Fibroblast of skin of right biceps (primary cell): ENCODE measurements around the gene ERCC3.
A peak's percentile ranks its signal among the peaks of the same experiment; 100 is the strongest.

Experiments
- DNase-seq: peaks from one replicate; pipeline ENCODE4 v3.0.0-alpha.2; 2013

The ERCC3 gene

DNA sequence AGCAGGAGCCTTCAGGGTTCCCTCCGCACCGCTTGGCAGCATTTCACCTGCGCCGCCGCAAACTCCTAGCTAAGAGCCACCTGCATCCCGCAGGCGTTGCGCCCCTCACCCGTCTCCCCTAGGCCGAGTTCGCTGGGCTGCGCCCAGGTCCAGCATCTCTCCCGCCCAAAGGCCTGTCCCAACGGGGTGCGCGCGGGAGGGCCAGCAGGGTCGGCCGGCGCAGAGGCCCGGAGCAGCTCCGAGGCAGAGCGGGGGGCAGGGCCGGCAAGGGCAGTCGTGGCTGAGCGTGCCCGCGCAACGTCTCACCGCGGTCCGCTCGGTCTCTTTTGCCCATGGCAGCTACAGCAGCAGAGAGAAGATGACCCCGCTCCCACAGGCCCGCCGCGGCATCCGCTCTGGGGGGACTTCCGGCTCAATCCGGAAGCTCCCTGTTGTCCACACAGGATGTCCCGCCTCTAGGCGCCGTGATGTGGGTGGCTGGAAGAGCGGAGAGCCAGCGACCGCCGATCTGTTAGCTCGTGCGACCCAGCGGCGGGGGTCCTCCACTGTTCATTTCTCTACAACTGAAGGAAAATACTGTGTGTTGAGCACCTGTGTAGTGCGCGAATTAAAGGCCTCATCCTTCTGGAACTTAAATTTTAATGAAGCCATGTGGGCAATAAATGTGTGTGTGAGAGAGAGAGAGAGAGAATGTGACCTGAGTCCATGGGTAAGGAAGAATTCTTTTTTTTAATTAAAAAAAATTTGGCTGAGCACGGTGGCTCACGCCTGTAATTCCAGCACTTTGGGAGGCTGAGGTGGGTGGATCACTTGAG lies at the start of gene ERCC3:
Gene ERCC3, minus strand, starts transcription at position 397 of the 815 bp plus-strand sequence. Its CDS starts 63 bp downstream, at position 334.
- DNase-seq, result peak; percentile 86

DNA sequence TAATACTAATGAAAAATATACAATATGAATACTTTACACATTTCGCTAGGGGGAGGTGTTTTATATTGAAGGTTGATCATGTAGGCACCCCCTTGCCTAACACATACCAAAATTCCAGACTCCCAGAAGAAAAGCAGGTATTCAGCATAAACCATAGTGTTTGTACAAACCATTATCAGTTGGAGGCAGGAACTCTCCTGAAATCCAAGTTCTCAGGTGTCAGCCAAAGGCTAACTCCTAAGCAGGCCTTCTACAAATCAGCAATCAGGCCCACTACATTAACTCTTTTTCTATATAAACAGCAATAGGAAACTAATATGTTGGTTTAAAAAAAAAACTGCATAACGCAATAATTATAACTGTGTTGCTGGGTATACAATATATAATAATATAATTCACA lies 49.3 kb upstream of the ERCC3 start:
- no peak for DNase-seq

DNA sequence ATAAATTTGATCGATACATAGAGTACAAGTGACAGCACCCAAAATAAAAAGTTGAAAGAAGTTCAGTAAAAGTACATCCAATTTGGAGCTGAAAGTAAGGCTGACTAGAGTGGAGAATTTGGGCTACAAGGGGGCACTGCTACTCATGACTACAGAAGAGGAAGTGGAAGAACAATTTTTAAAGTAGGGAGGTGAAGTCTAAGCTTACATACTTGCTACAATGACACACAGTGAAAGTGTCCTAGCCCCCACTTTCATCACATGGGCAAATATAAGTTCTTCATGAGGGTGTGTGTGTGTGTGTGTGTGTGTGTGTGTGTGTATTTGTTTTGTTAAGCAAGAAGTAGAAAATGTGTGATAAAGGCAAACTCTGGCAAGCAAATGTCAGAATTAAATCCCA lies 48.2 kb upstream of the ERCC3 start:
- DNase-seq, result peak; percentile 7

- no peak for DNase-seq
Measured at GRCh38 chr2:127332335-127332734, 38.4 kb upstream of the ERCC3 start.

GRCh38 chr2:127330753-127331152 lies 36.8 kb upstream of the ERCC3 start:
- DNase-seq, result no peak

GRCh38 chr2:127326289-127326945 lies 32.5 kb upstream of the ERCC3 start:
- DNase-seq, result peak; percentile 5

DNA sequence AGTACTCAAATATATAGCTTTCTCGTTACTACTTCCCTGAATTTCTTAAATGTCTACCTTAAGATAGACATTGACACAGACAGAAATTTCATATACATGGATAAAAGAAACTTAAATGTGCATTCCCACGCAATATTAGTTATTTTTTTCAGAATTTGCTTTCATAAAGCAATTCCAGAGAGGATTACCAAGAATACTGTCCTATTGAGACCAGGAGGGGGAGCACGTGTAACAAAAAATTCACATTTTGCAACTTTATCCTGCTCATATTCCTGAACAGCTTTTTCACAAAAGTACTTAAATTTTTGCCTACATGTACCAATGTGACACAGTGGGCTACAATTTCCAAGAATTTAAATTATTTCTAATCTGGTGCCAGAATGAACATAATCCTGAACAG lies 30.7 kb upstream of the ERCC3 start:
- peak; percentile 57 for DNase-seq

DNA sequence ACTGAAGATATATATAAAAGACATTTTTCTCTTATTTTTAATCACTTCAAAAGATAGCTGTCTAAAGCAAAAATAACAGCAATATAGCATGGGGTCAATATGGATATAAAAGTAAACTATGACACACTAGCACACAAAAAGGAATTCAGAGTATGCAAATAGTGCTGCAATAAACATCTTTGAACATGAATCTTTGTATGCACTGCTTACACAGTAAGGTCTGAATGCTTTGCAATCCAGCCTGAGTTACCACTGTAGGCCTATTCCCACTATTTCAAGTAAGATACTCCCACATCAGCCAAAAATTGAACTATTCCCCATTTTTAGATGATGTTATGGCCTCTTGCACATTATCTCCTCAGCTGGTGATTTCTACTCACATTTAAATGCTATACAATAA lies 27.4 kb upstream of the ERCC3 start:
- peak; percentile 6 for DNase-seq

- no peak for DNase-seq
Measured at GRCh38 chr2:127320586-127321275, 26.8 kb upstream of the ERCC3 start.

DNA sequence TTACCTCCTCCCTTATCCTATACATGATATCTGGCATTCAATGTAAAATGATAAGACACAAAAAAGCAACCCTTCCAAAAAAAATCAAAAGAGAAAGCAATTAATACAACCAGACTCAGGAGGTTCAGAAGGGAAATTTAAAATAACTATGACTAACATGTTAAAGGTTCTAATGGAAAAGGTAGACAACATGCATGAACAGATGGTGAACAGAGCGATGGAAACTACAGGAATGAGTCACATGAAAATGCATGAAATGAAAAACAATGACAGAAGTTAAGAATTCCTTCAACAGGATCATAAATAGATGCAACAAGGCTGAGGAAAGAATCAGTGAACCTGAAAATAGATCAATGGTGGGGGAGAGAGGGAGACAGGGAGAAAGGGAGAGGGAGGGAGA lies 26.1 kb upstream of the ERCC3 start:
- DNase-seq, result peak; percentile 1

GRCh38 chr2:127314193-127314988 lies 20.4 kb upstream of the ERCC3 start:
- no peak for DNase-seq

DNA sequence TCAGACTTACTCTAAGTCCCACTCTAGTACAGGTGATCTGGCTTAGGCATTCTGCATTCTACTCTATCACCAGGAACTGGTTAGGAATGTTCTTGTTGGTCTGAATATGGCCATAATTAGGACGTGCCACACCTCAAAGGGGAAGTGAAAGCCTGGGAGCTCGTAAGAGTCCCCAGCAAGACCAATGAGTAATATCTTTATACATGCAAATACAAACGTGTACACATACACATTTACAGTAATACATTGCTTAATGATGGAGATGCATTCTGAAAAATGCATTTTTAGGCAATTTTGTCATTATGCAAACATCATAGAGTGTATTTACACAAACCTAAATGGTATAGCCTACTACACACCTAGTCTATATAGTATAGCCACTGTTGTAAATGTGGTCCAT lies 19.5 kb upstream of the ERCC3 start:
- no peak for DNase-seq

DNA sequence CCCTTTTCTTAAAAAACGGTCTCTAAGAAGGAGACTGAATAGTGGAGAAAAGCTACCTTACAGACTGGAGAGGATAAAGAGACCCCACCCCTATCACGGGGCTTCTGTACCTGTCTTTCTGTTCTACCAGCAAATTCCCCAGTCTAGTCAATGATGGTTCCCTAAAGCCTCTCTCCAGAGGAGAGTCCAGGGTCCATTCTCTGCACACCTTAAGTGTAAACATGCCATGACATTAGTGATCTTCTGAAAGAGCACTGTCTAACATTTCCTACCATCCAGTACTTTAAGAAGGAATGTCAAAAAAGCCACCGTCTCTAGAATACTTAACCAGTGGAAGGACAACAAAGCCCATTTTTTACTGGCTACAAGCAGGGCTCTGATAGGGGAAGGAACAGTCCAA lies 17.0 kb upstream of the ERCC3 start:
- no peak for DNase-seq

GRCh38 chr2:127309468-127309867 lies 15.5 kb upstream of the ERCC3 start:
- no peak for DNase-seq

DNA sequence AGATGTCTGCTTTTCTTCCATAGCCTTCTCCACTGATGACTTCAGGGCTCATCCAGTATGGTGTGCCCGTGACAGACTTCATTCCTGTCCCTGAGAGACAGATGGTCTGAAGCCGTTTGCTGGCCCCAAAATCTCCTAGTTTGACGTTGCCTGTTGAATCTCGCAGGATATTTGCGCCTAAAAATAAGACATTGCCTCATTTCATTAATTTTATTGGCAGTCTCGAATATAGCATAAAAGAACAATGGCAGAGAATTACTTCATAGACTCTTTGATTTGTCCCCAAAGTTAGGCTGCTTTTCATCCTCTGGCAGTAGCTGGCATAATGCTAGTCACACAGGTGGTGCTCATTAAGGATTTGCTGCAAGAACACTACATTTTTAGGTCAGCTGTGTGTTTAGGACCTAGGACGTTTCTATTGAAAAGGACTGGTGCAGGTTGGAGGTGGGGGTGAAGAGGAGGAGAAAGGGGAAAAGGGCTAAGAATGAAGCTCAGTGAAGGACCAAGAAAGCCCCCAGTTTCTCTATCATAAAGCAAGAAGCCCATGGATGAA lies 14.7 kb upstream of the ERCC3 start:
- DNase-seq, result no peak

- DNase-seq, result no peak
Measured at GRCh38 chr2:127305990-127306585, 12.1 kb upstream of the ERCC3 start.

GRCh38 chr2:127302168-127302567 lies 8.2 kb upstream of the ERCC3 start:
- no peak for DNase-seq

GRCh38 chr2:127293386-127293747 lies 577 bp downstream of the ERCC3 start:
- DNase-seq, result peak; percentile 7

GRCh38 chr2:127288274-127288673 lies 5.7 kb downstream of the ERCC3 start:
- no peak for DNase-seq

DNA sequence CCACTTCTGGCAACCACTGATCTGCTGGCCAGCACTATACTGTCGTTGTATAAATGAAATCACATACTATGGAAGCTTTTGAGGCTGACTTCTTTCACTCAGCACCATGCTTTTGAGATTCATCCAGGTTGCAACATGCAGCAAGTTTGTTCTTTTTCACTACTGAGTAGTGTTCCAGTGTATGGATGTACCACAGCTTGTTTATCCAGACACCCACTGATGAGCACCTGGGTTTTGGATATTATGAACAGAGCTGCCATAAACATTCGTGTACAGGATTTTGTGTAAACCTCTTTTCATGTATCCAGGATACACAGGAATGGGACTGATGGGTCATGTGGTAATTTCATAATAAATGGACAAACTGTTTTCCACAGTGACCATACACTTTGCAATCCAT lies 10.7 kb downstream of the ERCC3 start:
- DNase-seq, result no peak

DNA sequence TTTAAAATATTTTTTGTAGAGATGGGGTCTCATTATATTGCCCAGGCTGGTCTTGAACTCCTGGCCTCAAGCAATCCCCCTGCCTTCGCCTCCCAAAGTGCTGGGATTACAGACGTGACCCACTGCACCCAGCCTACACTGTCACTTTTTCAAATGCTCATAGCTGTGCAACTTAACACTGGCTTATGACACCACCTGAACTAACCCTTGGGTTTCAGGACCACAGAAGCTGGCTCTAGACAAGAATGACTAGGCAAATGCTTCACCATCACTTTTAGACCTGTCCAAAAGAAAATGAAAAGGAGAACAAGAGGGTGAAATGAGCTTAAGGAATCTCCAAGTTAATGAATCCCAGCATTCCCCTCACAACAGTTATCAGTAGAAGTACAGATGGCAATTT lies 13.3 kb downstream of the ERCC3 start:
- no peak for DNase-seq

DNA sequence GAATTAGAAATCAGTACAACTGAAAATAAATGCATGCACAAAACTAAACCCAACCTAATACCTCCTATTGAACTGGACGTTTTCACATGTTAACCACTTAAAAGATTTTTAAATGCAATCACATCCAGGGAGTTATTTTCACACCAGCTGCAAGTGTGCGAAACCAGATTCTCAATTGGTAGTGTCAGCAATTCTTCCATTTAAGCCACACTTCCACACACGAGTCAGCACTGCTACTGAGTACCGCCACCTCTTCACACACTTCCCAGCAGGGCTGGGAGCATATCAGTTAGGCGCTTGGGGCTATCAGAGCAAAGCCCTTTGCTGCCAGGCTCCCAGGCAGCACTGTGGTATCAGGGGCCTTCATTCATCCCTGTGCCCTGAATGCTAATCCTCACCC lies 14.2 kb downstream of the ERCC3 start:
- DNase-seq, result no peak
